H1 (cell line): ENCODE results near the gene DDX50. TPM values are rescaled to one million over a fixed set of nuclear protein-coding genes. Genes with fewer than 3 reads are reported as not detected.

ENCODE experiments used
- CTCF ChIA-PET: fragments of 300-600 bp; sonication (Branson Sonifier 250); formaldehyde crosslinking; loops from one replicate; lab custom pipeline; 2021; ENCODE audit not compliant: partially characterized antibody; lab: Charles Lee
- POLR2A ChIA-PET: fragments of 300-600 bp; sonication (Branson Sonifier 250); formaldehyde crosslinking; loops from one replicate; lab custom pipeline; 2021; ENCODE audit warnings: inconsistent platforms; ENCODE audit not compliant: partially characterized antibody; lab: Charles Lee
- DNase-seq, 2 experiments: peaks; one replicate each; pipeline versions ENCODE4 v3.0.0 to v3.0.0-alpha.2; 2010 to 2022; ENCODE audit warnings: low spot score in 2 of 2, low read depth in 1 of 2, mixed read lengths in 1 of 2
- FAIRE-seq: peaks from 2 replicates; lab custom pipeline; 2011; peaks lifted over from hg19 to GRCh38; lab: Jason Lieb, UNC
- H2AFZ ChIP-seq: 2 replicates; pipeline ENCODE4 v1.8.1; 2012; ENCODE audit warnings: low read length, inconsistent platforms
- H2AK5ac ChIP-seq: 2 replicates; pipeline ENCODE4 v1.6.1; 2013; ENCODE audit warnings: low read depth, low read length
- H2BK120ac ChIP-seq: replicated peaks from 2 replicates; pipeline ENCODE3; 2013; ENCODE audit warnings: low read depth, low read length, inconsistent platforms
- H2BK12ac ChIP-seq: 2 replicates; pipeline ENCODE4 v1.6.1; 2013; ENCODE audit warnings: low read depth, low read length
- H2BK15ac ChIP-seq: 2 replicates; pipeline ENCODE4 v1.6.1; 2013; ENCODE audit warnings: low read length
- H2BK20ac ChIP-seq: 2 replicates; pipeline ENCODE4 v1.6.1; 2013; ENCODE audit warnings: low read length
- H2BK5ac ChIP-seq: 2 replicates; pipeline ENCODE4 v1.6.1; 2013; ENCODE audit warnings: low read depth, low read length
- H3K14ac ChIP-seq: 2 replicates; pipeline ENCODE4 v1.6.1; 2013; ENCODE audit warnings: inconsistent platforms; ENCODE audit not compliant: insufficient read length
- H3K18ac ChIP-seq: 2 replicates; pipeline ENCODE4 v1.6.1; 2013; ENCODE audit warnings: low read length; ENCODE audit errors: extremely low read depth
- H3K23ac ChIP-seq: 2 replicates; pipeline ENCODE4 v1.6.1; 2013; ENCODE audit warnings: inconsistent platforms; ENCODE audit not compliant: insufficient read length
- H3K23me2 ChIP-seq: 2 replicates; pipeline ENCODE4 v1.6.1; 2013; ENCODE audit warnings: low read depth, low read length
- H3K27ac ChIP-seq: 2 replicates; pipeline ENCODE4 v1.6.1; 2011; ENCODE audit warnings: low read depth, low read length, inconsistent platforms
- H3K27me3 ChIP-seq, 4 experiments: replicated peaks in 1 of 4; 1 replicate in 1 of 4; 2 replicates in 3 of 4; pipeline versions ENCODE4 v1.6.1 to v1.8.1; 2011 to 2013; ENCODE audit warnings: low read length in 3 of 4, mild to moderate bottlenecking in 3 of 4, inconsistent platforms in 2 of 4, mixed read lengths in 2 of 4, moderate library complexity in 1 of 4; ENCODE audit not compliant: control insufficient read depth in 3 of 4, insufficient read depth in 3 of 4; ENCODE audit errors: extremely low read depth in 1 of 4
- H3K36me3 ChIP-seq, 4 experiments: 2 replicates each; pipeline versions ENCODE4 v1.6.1 to v1.8.1; 2011 to 2013; ENCODE audit warnings: mild to moderate bottlenecking in 4 of 4, low read length in 3 of 4, moderate library complexity in 2 of 4, control low read depth in 1 of 4, inconsistent platforms in 1 of 4; ENCODE audit not compliant: insufficient read depth in 4 of 4, control insufficient read depth in 2 of 4
- H3K4ac ChIP-seq: replicated peaks from 2 replicates; pipeline ENCODE3; 2013; ENCODE audit warnings: low read length, low read depth, mixed read lengths, inconsistent platforms; ENCODE audit not compliant: insufficient read length
- H3K4me1 ChIP-seq, 4 experiments: replicated peaks in 1 of 4; 1 replicate in 1 of 4; 2 replicates in 3 of 4; pipeline versions ENCODE4 v1.6.1 to v1.8.1; 2011 to 2013; ENCODE audit warnings: low read length in 3 of 4, inconsistent platforms in 2 of 4, mixed read lengths in 1 of 4; ENCODE audit not compliant: insufficient read depth in 4 of 4, control insufficient read depth in 3 of 4
- H3K4me2 ChIP-seq, 2 experiments: 2 replicates each; pipeline versions ENCODE4 v1.6.1 to v1.8.1; 2011 to 2013; ENCODE audit warnings: low read depth in 2 of 2, low read length in 2 of 2, control low read depth in 1 of 2, inconsistent platforms in 1 of 2, mild to moderate bottlenecking in 1 of 2; ENCODE audit not compliant: insufficient read depth in 1 of 2
- H3K4me3 ChIP-seq, 4 experiments: fragments of 200-600, 300-600 bp in 1 of 4; sonication (generic), shearing (Covaris generic), sonication (Bioruptor Twin) in 1 of 4; 2 replicates each; pipeline versions ENCODE4 v1.5.1 to v1.8.1; 2011 to 2016; ENCODE audit warnings: low read length in 4 of 4, low read depth in 3 of 4, control low read depth in 2 of 4, inconsistent platforms in 2 of 4, mild to moderate bottlenecking in 2 of 4, mixed read lengths in 1 of 4, moderate library complexity in 1 of 4; ENCODE audit not compliant: insufficient read depth in 2 of 4; ENCODE audit errors: extremely low read depth in 1 of 4
- H3K56ac ChIP-seq: replicated peaks from 2 replicates; pipeline ENCODE3; 2013; ENCODE audit warnings: low read depth, mild to moderate bottlenecking, mixed read lengths, low read length, inconsistent platforms; ENCODE audit not compliant: insufficient read length
- H3K79me1 ChIP-seq: 2 replicates; pipeline ENCODE4 v1.6.1; 2013; ENCODE audit warnings: low read depth, low read length, control low read depth
- H3K79me2 ChIP-seq, 2 experiments: 2 replicates each; pipeline versions ENCODE4 v1.6.1 to v1.8.1; 2012 to 2013; ENCODE audit warnings: low read length in 2 of 2, mild to moderate bottlenecking in 2 of 2, inconsistent platforms in 1 of 2; ENCODE audit not compliant: insufficient read depth in 2 of 2, control insufficient read depth in 1 of 2
- H3K9ac ChIP-seq, 4 experiments: replicated peaks in 1 of 4; 1 replicate in 1 of 4; 2 replicates in 3 of 4; pipeline versions ENCODE4 v1.6.1 to v1.8.1; 2011 to 2013; ENCODE audit warnings: low read depth in 3 of 4, low read length in 3 of 4, control low read depth in 2 of 4, mild to moderate bottlenecking in 2 of 4, moderate library complexity in 2 of 4, inconsistent platforms in 1 of 4; ENCODE audit errors: extremely low read depth in 1 of 4
- H3K9me3 ChIP-seq, 2 experiments: 2 replicates each; pipeline versions ENCODE4 v1.6.1 to v1.8.1; 2012 to 2013; ENCODE audit warnings: mild to moderate bottlenecking in 2 of 2, moderate library complexity in 2 of 2, control low read depth in 1 of 2, inconsistent platforms in 1 of 2, low read depth in 1 of 2, low read length in 1 of 2, mixed read lengths in 1 of 2; ENCODE audit not compliant: insufficient read depth in 2 of 2
- H4K20me1 ChIP-seq, 2 experiments: replicated peaks in 1 of 2; 2 replicates each; pipeline versions ENCODE3 to v1.8.1; 2011 to 2013; ENCODE audit warnings: inconsistent platforms in 2 of 2, low read length in 2 of 2, mild to moderate bottlenecking in 1 of 2; ENCODE audit not compliant: insufficient read depth in 2 of 2, control insufficient read depth in 1 of 2
- H4K5ac ChIP-seq: 2 replicates; pipeline ENCODE4 v1.6.1; 2013; ENCODE audit warnings: low read length, low read depth, mixed read lengths, inconsistent platforms; ENCODE audit not compliant: insufficient read length
- H4K8ac ChIP-seq: 2 replicates; pipeline ENCODE4 v1.8.0; 2013; ENCODE audit warnings: mild to moderate bottlenecking, moderate library complexity, low read length, inconsistent platforms; ENCODE audit not compliant: insufficient read depth; ENCODE audit errors: extremely low read depth
- H4K91ac ChIP-seq: replicated peaks from 2 replicates; pipeline ENCODE3; 2013; ENCODE audit warnings: low read length, mixed read lengths, inconsistent platforms; ENCODE audit not compliant: insufficient read length
- ATF3 ChIP-seq: IDR thresholded peaks from 2 replicates; pipeline ENCODE4 v1.6.1; 2011; ENCODE audit warnings: low read depth, mild to moderate bottlenecking, low read length; ENCODE audit not compliant: insufficient read depth
- BACH1 ChIP-seq: IDR thresholded peaks from 2 replicates; pipeline ENCODE4 v1.6.1; 2012; ENCODE audit warnings: low read length, improper control_type of control experiment
- KDM4A ChIP-seq: IDR thresholded peaks from one replicate; pipeline ENCODE4 v1.7.1; 2012; ENCODE audit warnings: low read depth, mild to moderate bottlenecking, moderate library complexity, low read length, inconsistent platforms; ENCODE audit not compliant: severe bottlenecking
- NRF1 ChIP-seq: IDR thresholded peaks from 2 replicates; pipeline ENCODE4 v1.6.1; 2011; ENCODE audit warnings: mild to moderate bottlenecking, low read depth, low read length, improper control_type of control experiment
- PHF8 ChIP-seq: fragments of 200-600 bp; sonication (generic); conservative IDR thresholded peaks from 2 replicates; pipeline ENCODE4 v1.7.1; 2012; ENCODE audit warnings: low read depth, mild to moderate bottlenecking, inconsistent platforms, low read length, moderate library complexity
- RAD21 ChIP-seq, 2 experiments: IDR thresholded peaks in 1 of 2; conservative IDR thresholded peaks in 1 of 2; 2 replicates each; pipeline ENCODE4 v1.6.1; 2011; ENCODE audit warnings: low read depth in 2 of 2, low read length in 2 of 2, improper control_type of control experiment in 1 of 2, inconsistent platforms in 1 of 2, mild to moderate bottlenecking in 1 of 2, moderate library complexity in 1 of 2
- SP2 ChIP-seq: IDR thresholded peaks from 2 replicates; pipeline ENCODE4 v1.6.1; 2012; ENCODE audit warnings: mild to moderate bottlenecking, low read length, inconsistent platforms
- TEAD4 ChIP-seq: IDR thresholded peaks from 2 replicates; pipeline ENCODE4 v1.6.1; 2012; ENCODE audit warnings: low read depth, low read length, inconsistent platforms, mixed read lengths
- WGBS, 2 experiments: shearing (Covaris generic) in 1 of 2; methylation state at CpG; one replicate each; pipeline versions ENCODE4 v1.1.6 to v1.1.7; 2013 to 2015; ENCODE audit warnings: low lambda C conversion rate in 2 of 2, mixed read lengths in 2 of 2, inconsistent platforms in 1 of 2, low coverage in 1 of 2, missing lambda C conversion rate in 1 of 2; ENCODE audit not compliant: insufficient replicate concordance in 2 of 2, insufficient coverage in 1 of 2, insufficient read length in 1 of 2; ENCODE audit errors: extremely low coverage in 1 of 2, missing lambda C conversion rate in 1 of 2; 5-methylcytosine and 5-hydroxymethylcytosine counted together
- polyA plus RNA-seq, 7 experiments: library from polyadenylated mRNA; depleted of rRNA in 3 of 7; stranded (reverse) in 5 of 7; unstranded in 2 of 7; fragments of >200 nt in 5 of 7; fragments of 200-250 nt in 2 of 7; gene quantifications; 1 replicate in 5 of 7; 2 replicates in 1 of 7; 4 replicates in 1 of 7; pipeline versions ENCODE4 v1.2.1 to v1.2.3, GENCODE V29; 2011 to 2013; ENCODE audit warnings: missing spikeins in 2 of 7, mixed read lengths in 2 of 7
- total RNA-seq: library from RNA; stranded (reverse); fragmentation: NEBNext Ultra II Directional; extraction: Animal tissue kit (Norgen Biotek cat#: 25700); gene quantifications from 2 replicates; pipeline ENCODE4 v1.2.1, GENCODE V29; 2021

The DDX50 gene
- total and polyA plus RNA-seq, 2 of the 8 experiments (the other 6 are each of a cell fraction or from before 2014, with no cell fraction given), result 20.0 to 36.5 TPM

GRCh38 chr10:68955832-68956532, 54.9 kb downstream of the DDX50 start, which contains the start of gene DDX21:
DDX21 (plus strand) TSS chr10:68956170; CDS start chr10:68956226, 56 bp downstream.
- peak within 1 kb of the TSS; percentile 34 for H3K56ac ChIP-seq
- H4K91ac ChIP-seq, result peak within 1 kb of the TSS; percentile 93
- H3K4me2 ChIP-seq, result peak within 1 kb of the TSS; percentile 73 to 92
- peak within 1 kb of the TSS; percentile 88 for H2BK5ac ChIP-seq
- DNase-seq (peak; percentile 63 to 81), FAIRE-seq (no peak)
- peaks cover 2% of the 10 kb centered on the region; the same call in 1 of the 2 replicates for H3K79me1 ChIP-seq
- H2BK12ac ChIP-seq, result peak within 1 kb of the TSS; percentile 17; the same call in 1 of the 2 replicates
- H4K8ac ChIP-seq, result peak within 1 kb of the TSS; percentile 97
- H3K9ac ChIP-seq, result peak within 1 kb of the TSS; percentile 88 to 92 (median 91)
- WGBS, 2 experiments, result 3% methylated on average over 53 of the region's 53 CpGs; no CpG with 5 or more reads in 1 of the 2 experiments
- H3K9me3 ChIP-seq, result no peaks in the 10 kb centered on the region
- POLR2A ChIA-PET, result interaction anchor here (0.5 to 9.3 kb wide), 26 partner anchors 8 to 623 kb away, joined by 3 to 91 read pairs (median 5); partner anchors contain the start of genes CCAR1, DDX50, KIFBP and PBLD
- H2AFZ ChIP-seq, result peak within 1 kb of the TSS; percentile 95
- peak within 1 kb of the TSS; percentile 67 for H4K5ac ChIP-seq
- H4K20me1 ChIP-seq, result peaks cover 2 to 7% of the 10 kb centered on the region in 2 experiments
- peaks cover 4% of the 10 kb centered on the region for H3K23me2 ChIP-seq
- H3K4me3 ChIP-seq, result peak within 1 kb of the TSS; percentile 92 to 99 (median 96)
- H3K79me2 ChIP-seq, result peaks cover 28 to 54% of the 10 kb centered on the region in 2 experiments
- peak within 1 kb of the TSS; percentile 81; the same call in 1 of the 2 replicates for H2BK15ac ChIP-seq
- peak within 1 kb of the TSS; percentile 91 for H3K4ac ChIP-seq
- H3K23ac ChIP-seq, result no peak within 1 kb of the TSS
- 0 out of 2 replicates have a peak within 1 kb of the TSS, but pooled peaks have one; percentile 82 for H2AK5ac ChIP-seq
- H2BK20ac ChIP-seq, result no peak within 1 kb of the TSS
- H3K27ac ChIP-seq, result peak within 1 kb of the TSS; percentile 91
- H3K18ac ChIP-seq, result peak within 1 kb of the TSS; percentile 95
- CTCF ChIA-PET, result interaction anchor here (0.6 to 2.1 kb wide), 11 partner anchors 10 to 396 kb away, joined by 3 to 7 read pairs (median 3); no protein-coding TSS in a partner anchor
- peaks cover 8 to 21% (median 10%) of the 10 kb centered on the region in 4 experiments for H3K36me3 ChIP-seq
- peak within 1 kb of the TSS; percentile 3 for H2BK120ac ChIP-seq
- no peak within 1 kb of the TSS for H3K14ac ChIP-seq
- no peaks in the 10 kb centered on the region for H3K27me3 ChIP-seq
- H3K4me1 ChIP-seq, result no peaks in the 10 kb centered on the region; a peak in 3 of 7 replicates
- TF ChIP-seq ATF3, result no peak
- TF ChIP-seq KDM4A, result peak; percentile 77
- TF ChIP-seq NRF1, result no peak
- TF ChIP-seq PHF8, result peak; percentile 77
- TF ChIP-seq RAD21 (IDR thresholded peaks at IDR 0.05 in 1 of 2, conservative IDR thresholded peaks at IDR 0.05 in 1 of 2; ENCODE audit: low read depth in 2 of 2, low read length in 2 of 2), result peak in 1 of 2 experiments; percentile 8; a peak in 1 of 4 replicates
- TF ChIP-seq BACH1, result peak; percentile 54; the same call in 1 of the 2 replicates
- TF ChIP-seq SP2, result no peak
- TF ChIP-seq TEAD4, result no peak
